ENCODE measurements around the gene FTCDNL1.

DNA sequence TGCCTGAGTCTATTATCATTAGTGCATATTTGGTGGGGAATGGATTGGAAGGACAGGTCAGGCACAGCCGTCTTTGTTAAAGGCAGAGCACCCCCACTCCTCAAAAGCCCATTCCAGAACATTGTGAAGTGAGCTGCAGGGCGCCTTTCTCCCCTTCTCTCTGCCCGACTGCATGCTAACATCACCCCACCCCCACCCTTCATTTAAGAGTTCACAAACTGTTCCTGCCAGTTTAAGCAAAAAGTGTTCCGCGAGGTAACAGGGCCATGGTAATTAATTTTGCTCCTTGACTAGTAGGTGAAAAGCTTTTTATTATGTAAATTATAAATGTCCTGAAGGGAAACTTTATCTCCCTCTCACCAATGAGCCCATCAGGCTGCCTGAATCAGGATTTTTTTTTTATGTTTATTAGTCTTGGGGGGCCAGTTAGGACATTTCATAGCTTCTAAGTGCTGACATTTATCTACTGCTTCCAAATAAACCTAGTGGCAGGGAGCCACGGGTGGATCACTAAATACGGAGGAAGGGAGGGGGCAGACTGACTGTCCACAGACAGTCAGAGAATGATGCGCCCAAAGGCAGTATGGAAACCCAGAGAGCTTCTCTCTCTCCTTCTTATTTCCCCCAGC, 99.4 kb downstream of the FTCDNL1 start:
- TF ChIP-seq ZNF274 (IDR thresholded peaks at IDR 0.05; ENCODE audit: borderline replicate concordance, low read depth, low read length): no peak
- no peak for TF ChIP-seq ATF7 (IDR thresholded peaks at IDR 0.05)
- TF ChIP-seq NFE2L1 (tag; IDR thresholded peaks at IDR 0.05; ENCODE audit: borderline replicate concordance, low read depth): no peak
- no peak for TF ChIP-seq POLR2A (conservative IDR thresholded peaks at IDR 0.05)
- TF ChIP-seq SIRT6 (IDR thresholded peaks at IDR 0.05; ENCODE audit: low read depth, low read length): no peak

All from K562 (cell line).